NAMALWA (cell line): Measurements from ENCODE around the gene OR2C3.
A peak's percentile ranks its signal among the peaks of the same experiment; 100 is the strongest.
"Not testable (repeated sequence)": the region's sequence is repeated elsewhere in the genome, so short reads cannot be mapped to it uniquely, and the experiment has no call there.

Experiments
- DNase-seq: peaks from one replicate; pipeline ENCODE4 v3.0.0-alpha.2; 2015; ENCODE audit warnings: low spot score

Gene OR2C3

DNA sequence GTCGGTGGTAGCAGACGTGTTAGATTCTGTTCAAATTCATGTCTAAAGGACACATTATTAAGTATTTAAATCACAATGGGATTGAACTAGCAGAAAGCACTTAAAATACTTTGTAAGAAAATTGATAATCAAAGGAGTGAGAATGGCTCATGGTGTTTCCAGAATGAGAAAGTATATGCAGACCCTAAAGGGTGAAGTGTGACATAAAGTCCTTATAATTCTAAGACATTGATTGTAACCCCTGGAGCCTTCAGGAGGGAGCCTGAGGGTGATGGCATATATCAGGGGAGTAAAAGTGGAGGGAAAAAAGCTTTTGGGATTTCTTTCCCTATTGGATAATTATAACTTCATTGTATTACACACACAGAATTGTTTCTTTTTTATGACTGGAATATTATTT is at the start of gene OR2C3:
Gene OR2C3, minus strand, starts transcription at position 101 of the 400 bp plus-strand sequence. CDS start 3,929 bp downstream, outside the sequence.
- DNase-seq, result no peak

DNA sequence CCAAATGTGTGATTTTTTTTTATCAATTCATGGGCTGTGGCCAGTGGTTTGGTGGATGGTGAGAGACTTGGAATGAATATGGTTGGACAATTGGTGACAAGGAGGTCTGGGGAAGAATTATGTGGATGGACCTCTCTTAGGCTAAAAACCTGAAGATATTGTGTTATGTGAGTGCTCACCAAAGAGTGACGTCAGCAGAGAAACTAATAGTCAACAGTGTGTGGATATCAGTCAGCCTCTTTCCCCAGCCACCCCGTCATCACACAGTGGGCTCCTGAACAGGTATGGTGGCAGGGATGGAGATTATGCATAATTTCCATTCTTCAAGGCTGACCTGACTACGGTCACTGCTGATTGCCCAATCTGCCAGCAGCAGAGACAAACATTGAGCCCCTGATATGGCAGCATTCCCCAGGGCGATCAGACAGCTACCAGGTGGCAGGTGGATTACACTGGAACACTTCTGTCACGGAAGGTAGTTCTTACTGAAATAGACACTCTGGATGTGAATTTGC is 42.8 kb upstream of the OR2C3 start:
- no peak for DNase-seq

DNA sequence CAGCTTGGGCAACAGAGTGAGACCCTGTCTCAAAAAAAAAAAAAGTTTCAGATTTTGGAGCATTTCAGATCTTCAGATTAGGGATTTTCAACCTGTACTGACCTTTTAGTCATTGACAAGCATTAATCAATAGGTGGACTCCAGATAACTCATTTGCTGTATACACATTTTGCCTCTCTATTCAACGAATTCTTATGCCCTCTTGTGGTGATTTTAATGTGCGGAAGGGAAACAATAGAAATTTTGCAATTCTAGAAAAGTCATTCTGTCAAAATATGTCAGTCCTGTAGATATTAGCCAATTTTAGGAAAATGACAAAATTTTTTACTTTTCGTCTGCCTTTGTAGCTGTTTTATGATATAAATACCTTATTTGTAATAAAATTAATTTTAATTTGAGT is 40.3 kb upstream of the OR2C3 start:
- DNase-seq, result peak; percentile 57

DNA sequence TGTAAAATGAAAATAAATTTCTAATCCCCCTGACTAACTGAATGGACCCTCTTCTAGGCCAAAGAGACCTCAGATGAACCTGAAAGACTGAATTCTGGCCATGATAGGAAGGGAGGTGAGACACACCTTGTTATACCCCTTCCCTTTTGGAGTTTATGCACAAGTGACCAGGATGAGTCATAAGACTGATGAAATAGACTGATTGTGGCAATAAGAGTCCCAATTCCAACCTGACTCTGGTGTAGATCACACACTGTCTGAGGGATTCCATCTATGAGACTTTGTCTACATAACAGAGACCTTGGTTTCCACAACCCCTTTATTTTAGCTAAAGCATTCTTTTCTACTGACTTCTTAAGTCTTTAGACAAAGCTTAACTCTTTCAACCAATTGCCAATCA is 38.4 kb upstream of the OR2C3 start:
- no peak for DNase-seq

DNA sequence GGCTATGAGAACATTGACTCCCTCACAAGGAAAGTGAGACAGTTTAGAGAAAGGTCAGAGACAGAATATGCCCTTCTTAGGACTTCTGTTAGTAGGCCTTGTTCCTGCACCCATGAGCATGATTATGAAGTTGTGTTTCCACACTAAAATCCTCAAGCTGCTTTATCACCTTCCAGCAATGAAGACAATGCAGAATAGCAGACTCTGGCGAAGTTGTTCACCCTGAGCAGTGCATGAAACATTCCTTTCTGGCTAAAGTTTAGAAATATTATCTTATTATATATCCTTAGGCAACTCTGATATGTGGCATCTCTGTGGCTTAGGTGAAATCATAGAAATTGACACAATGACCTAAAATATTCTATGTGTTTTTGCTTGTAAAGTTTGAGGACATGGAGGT is 38.0 kb upstream of the OR2C3 start:
- DNase-seq, result no peak

DNA sequence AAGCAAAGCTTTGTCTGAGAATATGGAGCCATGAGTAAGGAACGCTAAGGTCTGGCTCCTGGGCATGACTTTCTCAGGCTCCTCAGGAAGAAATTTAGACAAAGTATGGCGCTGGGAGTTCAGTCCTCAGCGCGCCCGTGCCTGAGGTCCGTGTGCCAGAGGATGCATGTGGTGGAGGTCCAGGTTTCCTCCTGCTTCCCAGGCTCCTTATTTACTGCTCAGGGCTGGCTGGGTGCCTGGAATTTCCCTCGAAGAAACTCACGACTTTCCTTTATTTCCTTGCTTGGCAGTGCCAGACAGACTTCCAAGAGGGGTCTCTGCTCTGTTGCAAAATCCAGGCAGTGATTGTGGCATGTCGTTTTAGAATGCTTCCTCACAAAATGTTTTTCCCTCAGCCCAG is 26.0 kb upstream of the OR2C3 start:
- no peak for DNase-seq

DNA sequence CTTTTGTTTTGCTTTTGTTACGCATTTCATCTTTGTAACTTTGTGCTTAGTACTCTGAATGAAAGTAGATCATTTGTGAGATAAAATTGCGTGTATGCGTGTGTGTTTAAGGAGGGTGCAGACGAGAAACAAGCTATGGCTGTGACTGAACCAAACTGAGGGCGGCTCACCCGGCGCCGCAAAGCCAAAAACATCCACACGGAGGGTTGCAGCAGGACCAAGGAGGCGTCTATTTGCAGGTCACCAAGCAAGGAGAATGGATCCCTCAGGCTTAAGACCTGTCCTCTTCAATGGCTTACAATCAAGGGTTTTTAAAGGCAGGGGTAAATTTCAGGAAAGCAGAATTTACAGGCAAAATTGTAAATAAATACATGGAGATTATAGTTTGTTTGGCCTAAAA is 25.5 kb upstream of the OR2C3 start:
- DNase-seq, result no peak

DNA sequence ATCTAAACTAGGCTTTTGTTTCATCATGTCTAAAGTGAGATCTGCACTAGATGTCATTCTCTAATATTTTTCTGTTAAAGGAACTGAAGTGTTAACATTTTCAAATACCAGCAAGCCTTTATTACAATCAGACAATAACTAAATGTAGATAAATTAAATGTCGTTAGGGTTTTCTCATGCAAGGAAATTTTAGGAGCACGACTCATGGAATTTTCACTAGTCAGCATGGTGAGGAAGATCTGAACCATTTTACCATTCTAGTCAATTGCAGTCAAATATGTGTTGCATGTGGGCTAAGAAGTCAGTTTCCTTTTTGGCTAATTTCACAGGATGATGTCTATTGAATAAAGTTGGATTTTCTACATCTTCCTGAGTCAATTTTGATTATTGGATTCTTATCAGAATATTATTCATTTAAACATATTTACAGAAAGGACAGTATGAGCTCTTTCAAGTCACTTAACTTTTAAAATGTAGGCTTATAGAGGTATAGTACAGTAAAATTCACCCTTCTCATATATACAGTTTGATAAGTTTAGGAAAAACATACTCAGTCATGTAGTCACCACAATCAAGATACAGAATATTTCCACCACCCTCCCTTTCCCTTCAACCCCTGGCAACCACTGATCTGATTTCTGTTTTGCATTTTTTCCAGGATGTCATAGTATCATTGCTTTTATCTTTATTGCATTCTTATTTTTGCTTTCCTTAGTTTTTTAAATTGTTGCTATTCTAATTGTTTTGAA is 21.9 kb upstream of the OR2C3 start:
- no peak for DNase-seq

DNA sequence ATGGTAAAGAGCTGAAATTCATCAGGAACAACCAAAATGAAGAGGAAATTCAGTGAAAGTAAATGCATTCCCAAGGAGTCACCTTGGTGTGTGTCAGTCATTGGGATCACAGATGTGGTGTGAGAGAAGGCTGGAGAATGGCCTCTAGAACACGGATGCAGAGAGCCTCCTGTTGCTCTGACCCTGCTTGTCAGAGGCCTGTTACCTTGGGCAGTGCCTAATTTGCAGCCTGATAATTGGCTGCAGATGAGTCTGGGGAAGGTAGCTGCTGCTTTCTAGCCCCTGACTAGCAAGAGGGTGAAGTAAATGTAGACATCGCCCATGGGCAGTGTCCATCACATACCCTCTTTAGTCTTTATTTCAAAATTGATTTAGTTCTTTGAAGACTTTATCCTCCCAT is 16.0 kb upstream of the OR2C3 start:
- DNase-seq, result no peak

DNA sequence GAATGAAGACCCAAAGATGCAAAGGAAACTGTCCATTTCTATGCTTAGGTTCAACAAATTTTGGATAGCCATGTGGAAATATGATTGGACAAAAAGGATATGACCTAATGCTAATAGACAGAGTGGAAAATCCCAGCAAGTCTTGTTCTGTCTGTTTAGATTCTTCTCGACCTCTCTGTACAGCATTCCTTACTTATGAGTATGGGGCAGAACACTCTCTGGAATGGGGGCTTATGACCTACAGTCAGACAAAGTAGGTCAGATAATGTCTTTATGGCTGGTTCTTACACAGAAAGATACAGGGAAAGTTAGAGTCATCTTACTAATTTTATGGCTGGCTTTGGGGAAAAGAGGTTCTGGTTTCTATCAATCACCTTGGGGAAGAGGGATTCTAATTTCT is 15.5 kb upstream of the OR2C3 start:
- DNase-seq, result no peak

DNA sequence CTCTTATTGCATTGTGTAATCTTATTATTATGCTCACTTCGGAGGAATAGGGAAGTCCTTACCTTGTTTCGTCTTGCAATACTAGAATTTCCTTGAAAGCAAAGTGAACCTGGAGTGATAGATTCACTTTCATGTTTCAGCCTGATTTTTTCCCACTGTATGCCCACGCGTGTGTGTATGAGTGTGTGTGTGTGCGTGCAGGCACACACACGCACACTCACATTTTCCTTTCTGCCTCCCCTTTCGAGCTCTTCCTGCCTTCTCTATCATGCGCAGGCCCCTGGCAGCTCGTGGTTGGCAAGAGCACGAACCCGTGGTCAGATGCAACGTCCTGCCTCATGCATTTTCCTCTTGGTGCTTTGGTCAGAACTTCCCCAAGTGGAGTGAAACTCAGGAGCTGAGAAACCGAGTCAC is 12.5 kb upstream of the OR2C3 start, which contains the start of gene GCSAML:
Gene GCSAML, plus strand, starts transcription at position 366 of the 414 bp plus-strand sequence. CDS start 58 bp downstream, outside the sequence.
- DNase-seq, result no peak

DNA sequence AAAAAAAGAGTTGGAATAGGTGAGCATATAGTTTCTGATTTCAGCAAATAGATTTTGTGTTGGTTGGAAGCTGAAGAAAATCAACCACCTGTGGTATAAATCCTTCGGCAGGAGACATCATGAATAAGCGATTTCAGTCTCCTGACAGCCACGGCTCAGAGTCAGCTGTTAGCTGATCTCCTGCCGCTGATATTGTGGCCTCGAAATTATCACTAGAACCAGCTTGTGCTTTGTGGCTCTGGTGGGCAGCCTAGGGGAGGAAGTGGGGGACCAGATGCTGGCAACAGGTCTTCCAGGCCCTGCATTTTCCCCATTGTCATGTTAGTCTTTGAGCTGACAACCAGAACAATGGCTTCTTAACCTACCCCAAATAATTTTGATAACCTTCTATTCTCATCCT is 11.9 kb upstream of the OR2C3 start:
- DNase-seq, result no peak

DNA sequence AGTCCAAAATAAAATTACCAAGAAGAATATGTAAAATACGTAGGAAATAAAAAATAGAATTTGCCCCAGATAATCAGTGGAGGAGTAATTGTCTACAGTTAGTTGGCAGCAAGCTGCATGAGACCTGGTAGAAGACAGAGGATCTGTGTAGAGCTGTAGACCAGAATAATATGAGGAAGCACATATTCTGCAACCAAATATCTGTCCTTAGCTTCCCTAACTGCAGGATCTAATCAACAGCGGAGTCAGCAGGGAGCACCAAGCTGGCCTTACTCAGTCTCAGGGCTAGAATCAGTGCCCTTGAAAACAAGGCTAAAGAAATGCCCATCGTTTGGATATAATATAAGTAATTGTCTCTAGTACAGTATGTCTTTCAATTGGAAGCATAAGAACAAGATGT is 6.6 kb upstream of the OR2C3 start:
- no peak for DNase-seq

DNA sequence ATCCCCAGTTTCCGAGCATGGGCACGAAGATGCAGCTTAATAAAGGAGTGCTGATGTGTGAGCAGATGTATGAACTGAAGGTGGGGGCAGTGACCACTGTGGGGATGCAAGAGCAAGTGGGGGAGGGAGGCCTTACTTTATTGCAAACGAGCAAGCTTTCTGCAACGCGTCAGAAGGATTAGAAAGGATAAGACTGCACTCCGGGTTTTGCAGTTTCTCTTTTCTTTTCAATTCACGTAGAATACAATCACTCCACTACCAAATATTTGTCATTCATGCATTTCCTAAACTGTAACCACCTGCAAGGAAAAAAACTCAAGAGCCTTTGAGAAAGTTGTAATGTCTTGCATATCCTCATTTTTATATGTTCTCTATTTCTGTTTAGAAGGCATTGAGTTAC is 4.3 kb upstream of the OR2C3 start:
- no peak for DNase-seq

DNA sequence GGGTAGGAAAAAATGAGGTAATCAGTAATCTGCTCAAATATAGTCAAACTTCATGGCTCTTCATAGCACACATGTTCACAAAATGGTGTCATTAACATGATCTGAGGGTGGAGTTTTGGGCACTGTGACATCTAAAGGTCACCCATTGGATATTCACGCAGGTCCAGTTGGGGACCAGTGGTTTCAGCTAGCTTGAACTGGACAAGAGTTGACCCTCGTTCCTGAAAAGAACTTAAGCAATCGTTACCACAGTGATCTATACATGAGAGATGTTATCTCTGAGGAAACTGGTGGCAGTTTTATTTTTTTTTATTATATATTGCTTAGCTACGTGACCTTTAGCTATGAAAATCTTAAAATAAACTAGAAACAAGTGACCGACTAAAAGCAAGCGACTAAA is 3.0 kb upstream of the OR2C3 start:
- no peak for DNase-seq

DNA sequence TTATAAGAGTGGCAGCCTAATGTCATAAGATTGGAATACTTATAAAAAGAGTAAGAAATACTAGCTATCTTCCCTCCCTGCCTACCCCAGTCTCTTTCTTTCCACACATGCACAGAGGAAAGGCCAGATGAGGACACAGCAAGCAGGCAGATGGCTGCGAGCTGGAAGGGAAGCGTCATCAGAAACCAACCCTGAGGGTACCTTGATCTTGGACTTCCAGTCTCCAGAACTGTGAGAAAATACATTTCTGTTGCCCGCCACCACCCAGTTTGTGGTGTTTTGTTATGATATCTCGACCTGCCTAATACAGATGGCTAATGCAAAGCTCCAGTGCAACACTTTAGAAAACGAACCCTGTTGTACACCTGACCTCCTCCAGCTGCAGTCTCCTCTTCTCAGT is 2.3 kb upstream of the OR2C3 start:
- DNase-seq, result no peak

DNA sequence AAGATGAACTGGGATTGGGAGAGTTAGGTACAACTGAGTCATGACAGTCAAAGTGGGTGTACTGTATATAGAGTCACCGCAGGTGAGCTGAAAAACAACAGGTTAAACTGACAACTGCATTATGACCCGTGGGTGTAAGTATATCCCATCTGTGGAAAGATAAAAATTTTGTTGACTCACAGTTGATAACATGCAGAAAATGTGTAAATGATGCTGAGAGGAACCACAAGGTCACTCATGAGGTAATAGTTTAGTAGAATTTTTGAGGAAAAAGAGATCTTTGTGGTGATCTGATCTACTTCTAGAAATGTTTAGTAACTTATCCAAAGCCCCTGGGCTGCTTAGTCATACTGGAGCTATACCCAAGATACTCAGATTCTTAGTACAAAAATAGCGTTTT is 838 bp downstream of the OR2C3 start:
- no peak for DNase-seq

DNA sequence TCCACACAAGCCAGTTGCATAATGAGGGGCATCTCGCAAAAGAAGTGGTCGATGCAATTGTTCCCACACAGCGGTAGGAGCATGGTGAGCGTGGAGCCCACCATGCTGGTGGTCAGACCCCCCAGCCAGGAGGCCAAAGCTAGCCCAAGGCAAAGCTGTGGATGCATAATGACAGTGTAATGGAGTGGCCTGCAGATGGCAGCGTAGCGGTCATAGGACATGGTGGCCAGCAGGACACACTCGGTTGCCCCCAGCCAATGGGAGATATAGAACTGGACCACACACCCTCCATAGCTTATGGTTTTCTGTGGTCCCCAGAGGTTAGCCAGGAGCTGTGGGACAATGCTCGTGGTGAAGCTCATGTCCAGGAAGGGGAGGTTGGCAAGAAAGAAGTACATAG is 4.3 kb downstream of the OR2C3 start:
- no peak for DNase-seq

DNA sequence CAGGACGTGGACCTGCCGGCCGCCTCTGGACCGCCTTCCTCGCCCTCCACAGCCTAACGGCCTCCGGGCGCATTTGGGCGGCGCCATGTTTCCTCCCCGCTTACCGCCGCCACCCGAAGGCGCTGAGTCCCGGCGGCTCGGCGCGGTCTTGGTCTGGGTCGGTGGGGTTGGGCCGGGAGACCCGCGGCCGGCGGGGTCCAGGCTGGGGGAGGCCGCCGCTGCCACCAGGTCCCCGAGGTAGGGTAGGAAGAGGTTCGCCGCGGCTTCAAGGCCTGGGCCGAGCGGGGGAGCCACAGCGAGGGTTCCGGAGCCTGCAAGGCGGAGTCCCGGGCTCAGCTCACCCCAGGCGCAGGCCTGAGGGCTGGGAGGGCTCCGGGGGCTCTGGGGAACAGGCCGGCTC is 5.5 kb downstream of the OR2C3 start:
- no peak for DNase-seq

DNA sequence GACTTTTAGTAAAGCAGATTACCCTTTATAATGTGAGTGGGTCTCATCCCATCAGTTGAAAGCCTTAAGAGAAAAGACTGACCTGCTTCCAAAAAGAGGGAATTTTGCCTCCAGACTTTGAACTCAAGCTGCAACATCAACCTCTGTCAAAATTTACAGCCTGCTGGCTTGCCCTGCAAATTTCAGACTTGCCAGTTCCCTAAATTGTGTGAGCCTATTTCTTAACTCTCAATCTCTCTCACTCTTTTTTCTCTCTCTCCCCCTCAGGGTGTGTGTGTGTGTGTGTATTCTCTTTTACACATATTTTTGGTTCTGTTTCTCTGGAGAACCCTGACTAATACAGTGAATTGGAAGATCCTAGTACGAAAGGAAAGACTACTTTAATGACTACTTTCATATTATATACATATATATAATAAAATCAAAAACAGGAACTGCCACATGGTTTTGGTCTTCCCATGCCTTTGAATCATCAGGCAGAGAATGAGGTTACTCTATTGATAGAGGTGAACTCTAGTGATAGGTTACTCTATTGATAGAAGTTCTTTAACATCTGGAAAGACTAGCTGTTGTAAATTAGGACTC is 6.4 kb downstream of the OR2C3 start:
- no peak for DNase-seq

DNA sequence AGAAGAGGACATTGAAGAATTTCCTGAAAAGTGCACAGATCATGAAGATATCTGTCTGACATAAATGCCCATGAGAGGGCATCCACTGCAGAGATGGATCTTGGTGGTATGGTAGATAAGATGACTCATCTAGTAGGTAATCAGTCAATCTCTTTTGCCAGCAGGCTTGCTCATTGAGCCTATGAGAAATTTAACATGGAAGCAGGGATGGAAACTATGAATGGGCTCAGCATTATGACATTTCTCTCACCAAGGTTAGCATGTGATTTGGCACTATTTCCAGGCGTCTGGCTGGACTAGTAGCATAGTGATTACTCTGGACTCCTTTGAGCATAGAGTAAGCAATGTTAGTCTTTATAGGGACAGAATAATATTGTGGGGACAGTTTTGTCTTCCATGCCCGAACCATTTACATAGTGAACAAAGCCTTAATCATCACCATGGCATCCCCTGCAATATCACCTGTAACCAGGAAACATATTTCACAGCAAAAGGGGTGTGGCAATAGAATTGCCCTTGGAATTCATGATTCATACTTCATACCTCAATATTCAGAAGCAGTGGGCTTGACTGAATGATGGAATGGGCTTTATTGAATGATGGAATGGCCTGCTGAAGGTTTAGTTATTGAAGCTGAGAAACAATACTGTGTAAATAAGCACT is 7.3 kb downstream of the OR2C3 start:
- DNase-seq, result no peak

DNA sequence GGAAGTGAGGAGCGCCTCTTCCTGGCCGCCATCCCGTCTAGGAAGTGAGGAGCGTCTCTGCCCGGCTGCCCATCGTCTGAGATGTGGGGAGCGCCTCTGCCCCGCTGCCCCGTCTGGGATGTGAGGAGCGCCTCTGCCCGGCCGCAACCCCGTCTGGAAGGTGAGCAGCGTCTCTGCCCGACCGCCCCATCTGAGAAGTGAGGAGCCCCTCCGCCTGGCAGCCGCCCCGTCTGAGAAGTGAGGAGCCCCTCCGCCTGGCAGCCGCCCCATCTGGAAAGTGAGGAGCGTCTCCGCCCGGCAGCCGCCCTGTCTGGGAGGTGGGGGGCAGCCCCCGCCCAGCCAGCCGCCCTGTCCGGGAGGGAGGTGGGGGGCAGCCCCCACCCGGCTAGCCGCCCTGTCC is 14.4 kb downstream of the OR2C3 start:
- DNase-seq, result not testable (repeated sequence)

DNA sequence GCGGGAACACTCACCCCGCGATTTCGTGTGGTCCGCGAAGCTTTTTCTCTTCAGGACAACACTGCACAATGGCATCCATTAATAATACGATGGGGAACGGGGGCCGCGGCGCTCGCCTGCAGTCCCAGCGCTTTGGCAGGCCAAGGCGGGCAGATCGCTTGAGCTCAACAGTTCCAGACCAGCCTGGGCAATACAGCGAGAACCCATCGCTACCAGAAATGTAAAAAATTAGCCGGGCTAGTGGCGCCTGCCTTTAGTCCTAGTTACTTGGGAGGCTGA is 17.7 kb downstream of the OR2C3 start:
- DNase-seq, result no peak
